SKM-1 treated with dmso at 0.1 percent for 144 hours (cell line): ENCODE measurements around the gene STS.

Source experiments
- DNase-seq: peaks from one replicate; lab custom pipeline; 2025; ENCODE audit not compliant: unreplicated experiment; lab: John Stamatoyannopoulos, UW

STS gene

GRCh38 chrX:7139202-7140081 is 8.1 kb upstream of the STS start:
- DNase-seq: no peak

- no peak for DNase-seq
Measured at GRCh38 chrX:7143076-7143475, 4.4 kb upstream of the STS start.

GRCh38 chrX:7143941-7144525 is 3.5 kb upstream of the STS start:
- no peak for DNase-seq

GRCh38 chrX:7145454-7145853 is 2.1 kb upstream of the STS start:
- DNase-seq: no peak

GRCh38 chrX:7146020-7146702 is 1.4 kb upstream of the STS start:
- DNase-seq: no peak

GRCh38 chrX:7146703-7147412 is 654 bp upstream of the STS start:
- no peak for DNase-seq

GRCh38 chrX:7147978-7148854 is 704 bp downstream of the STS start, which contains the start of gene PUDP:
PUDP (minus strand) TSS chrX:7148153; CDS start chrX:7148113, 40 bp downstream.
- DNase-seq: peak; percentile 54

GRCh38 chrX:7149411-7149810 is 1.9 kb downstream of the STS start:
- no peak for DNase-seq

GRCh38 chrX:7153231-7153630 is 5.7 kb downstream of the STS start:
- DNase-seq: no peak

GRCh38 chrX:7154041-7154597 is 6.6 kb downstream of the STS start:
- no peak for DNase-seq

GRCh38 chrX:7155163-7155562 is 7.7 kb downstream of the STS start:
- DNase-seq: no peak

- no peak for DNase-seq
Measured at GRCh38 chrX:7156879-7157278, 9.4 kb downstream of the STS start.

- no peak for DNase-seq
Measured at GRCh38 chrX:7158468-7158990, 11.0 kb downstream of the STS start.

GRCh38 chrX:7159149-7159861 is 11.8 kb downstream of the STS start:
- no peak for DNase-seq

GRCh38 chrX:7163146-7163677 is 15.7 kb downstream of the STS start:
- DNase-seq: no peak

GRCh38 chrX:7164174-7164573 is 16.7 kb downstream of the STS start:
- no peak for DNase-seq

GRCh38 chrX:7168371-7168770 is 20.9 kb downstream of the STS start:
- no peak for DNase-seq

- no peak for DNase-seq
Measured at GRCh38 chrX:7169627-7170026, 22.1 kb downstream of the STS start.

GRCh38 chrX:7170898-7171297 is 23.4 kb downstream of the STS start:
- DNase-seq: no peak
